ENCODE data around the gene RCN1. TPM values are rescaled to one million over a fixed set of nuclear protein-coding genes. Genes with fewer than 3 reads are reported as not detected.
"Not testable (repeated sequence)": the region's sequence is repeated elsewhere in the genome, so short reads cannot be mapped to it uniquely, and the experiment has no call there.

RCN1 gene
- total RNA-seq, 1 donor from 2014 or later: 145 TPM

DNA sequence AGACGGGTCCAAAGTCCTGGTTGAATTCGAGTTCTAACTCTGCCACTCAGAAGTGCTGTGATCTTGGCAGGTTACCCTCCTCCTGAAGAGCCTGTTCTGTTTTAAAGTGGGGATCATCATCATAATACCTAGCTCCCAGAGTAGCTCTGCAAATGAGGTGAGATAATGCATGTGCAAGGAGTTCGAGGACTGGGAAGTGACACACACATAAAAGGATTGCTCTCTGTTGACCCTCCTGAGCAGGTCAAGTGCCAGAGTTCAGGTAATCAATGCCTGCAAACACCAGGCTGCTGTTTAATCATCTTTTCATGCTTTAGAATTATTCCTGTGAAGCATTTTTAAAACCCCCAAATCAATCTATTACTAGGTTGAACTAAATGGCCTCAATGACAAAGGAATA, 19.9 kb downstream of the RCN1 start:
- DNase-seq (ENCODE audit: low read depth in 2 of 2): no peak

DNA sequence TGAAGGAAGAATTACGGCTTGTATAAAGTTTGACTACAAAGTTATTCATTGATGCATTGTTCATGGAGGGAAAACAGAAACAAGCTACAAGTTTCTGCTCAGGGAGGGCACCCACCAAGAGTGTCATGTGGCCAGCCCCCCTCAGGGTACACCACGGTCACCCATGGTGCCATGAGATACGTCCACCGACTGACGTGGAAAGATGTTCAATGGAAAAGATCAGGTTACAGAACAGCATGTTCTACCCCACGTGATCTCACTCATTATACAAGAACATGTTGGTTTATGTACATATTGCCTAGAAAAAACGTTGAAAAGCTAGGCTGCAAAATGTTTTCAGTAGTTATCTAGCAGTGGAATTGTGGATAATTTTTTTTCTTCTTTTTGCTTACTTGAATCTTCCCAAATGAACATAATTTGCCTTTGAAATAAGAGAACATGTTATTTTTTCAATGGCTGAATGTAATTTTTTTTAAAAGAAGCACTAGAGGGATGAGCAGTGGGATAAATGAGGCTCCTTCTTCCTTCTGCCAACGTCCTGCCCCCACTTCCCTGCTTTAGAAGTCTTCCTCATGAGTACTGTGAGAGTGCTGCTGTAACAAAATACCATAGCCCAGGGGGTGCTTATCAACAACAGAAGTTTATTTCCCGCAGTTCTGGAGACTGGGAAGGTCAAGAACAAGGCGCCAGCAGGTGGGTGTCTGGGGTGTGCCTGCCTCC, 22.5 kb downstream of the RCN1 start:
- no peak for DNase-seq (ENCODE audit: low read depth in 2 of 2)

DNA sequence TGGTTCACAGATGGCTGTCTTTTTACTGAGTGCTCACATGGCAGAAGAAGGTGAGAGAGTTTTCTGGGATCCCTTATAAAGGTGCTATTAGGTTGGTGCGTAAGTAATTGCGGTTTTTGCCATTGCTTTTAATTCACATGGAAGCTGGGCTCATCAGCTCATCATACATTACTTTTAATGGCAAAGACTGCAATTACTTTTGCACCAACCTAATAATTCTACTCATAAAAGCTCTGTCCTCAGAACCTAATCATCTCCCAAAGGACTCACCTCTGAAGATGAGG, 23.0 kb downstream of the RCN1 start:
- no peak for DNase-seq (ENCODE audit: low read depth in 2 of 2)

- peak in 1 of 2 donors; percentile 39 for DNase-seq (ENCODE audit: low read depth in 2 of 2)
Observed at GRCh38 chr11:32115446-32115845, 24.6 kb downstream of the RCN1 start.

DNA sequence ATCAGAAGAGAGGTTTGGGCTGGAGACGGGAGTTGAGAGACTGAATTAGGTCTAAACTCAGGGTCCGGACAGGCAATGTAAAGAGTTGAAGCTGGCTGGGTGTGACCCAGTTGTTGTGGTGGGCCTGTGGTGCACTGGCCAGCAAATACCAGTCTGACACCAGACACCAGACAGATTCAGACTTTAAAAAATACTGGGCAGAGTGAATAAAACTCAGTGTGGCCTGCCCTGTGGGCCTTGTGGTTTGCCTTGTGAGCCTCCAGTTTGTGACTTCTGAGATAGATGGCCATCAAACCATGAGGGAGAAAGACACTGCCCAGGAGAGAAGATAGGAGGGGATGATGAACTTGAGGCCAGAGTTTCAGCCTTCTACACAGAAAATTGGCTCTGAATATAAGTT, 25.8 kb downstream of the RCN1 start:
- no peak for DNase-seq (ENCODE audit: low read depth in 2 of 2)

DNA sequence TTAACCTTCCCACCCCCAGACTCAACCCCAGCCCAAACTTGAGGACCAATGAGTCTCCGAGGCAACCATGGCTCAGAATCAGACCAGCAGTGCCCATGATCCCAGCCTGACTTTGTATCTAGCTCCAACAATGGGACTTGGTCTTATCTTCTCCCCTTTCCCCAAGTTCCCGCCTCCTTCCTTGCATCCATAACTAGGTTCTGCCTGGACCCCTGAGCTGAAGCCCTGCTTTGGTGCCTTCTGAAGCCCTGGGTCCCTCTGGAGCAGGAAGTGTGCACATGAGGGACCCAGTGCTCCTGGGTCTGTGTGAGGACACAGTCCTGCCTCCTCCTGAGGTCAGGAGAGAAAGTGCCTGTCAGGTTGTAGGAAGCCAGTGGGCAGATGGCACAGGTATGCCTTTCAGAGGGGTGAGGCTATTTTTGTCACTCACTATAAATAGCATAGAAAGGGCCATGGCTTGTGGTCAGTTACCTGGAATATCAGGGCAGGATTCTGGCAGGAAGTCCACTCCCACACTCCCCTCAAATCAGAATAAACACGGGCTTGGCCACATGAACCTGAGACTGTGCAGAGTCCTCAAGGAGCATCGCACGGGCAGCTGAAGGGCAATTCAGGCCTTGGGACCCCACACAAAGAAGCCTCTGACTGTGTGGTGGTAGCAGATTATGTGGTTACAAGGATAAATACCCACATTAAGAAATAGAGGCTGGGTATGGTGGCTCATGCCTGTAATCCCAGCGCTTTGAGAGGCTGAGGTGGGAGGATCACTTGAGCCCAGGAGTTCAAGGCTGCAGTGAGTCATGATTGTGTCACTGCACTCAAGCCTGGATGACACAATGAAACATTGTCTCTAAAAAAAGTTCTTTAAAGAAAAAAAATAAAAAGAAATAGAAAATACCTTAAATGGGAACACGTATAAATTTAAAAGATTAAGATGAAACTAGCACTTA, 27.4 kb downstream of the RCN1 start:
- DNase-seq (ENCODE audit: low read depth in 2 of 2): peak in 1 of 2 donors; percentile 52

GRCh38 chr11:32119139-32119538, 28.3 kb downstream of the RCN1 start:
- not testable (repeated sequence) for DNase-seq (ENCODE audit: low read depth in 2 of 2)

- no peak for DNase-seq (ENCODE audit: low read depth in 2 of 2)
Observed at GRCh38 chr11:32121012-32121411, 30.1 kb downstream of the RCN1 start.

GRCh38 chr11:32122200-32122599, 31.3 kb downstream of the RCN1 start:
- no peak for DNase-seq (ENCODE audit: low read depth in 2 of 2)

- peak in 1 of 2 donors; percentile 61 for DNase-seq (ENCODE audit: low read depth in 2 of 2)
Observed at GRCh38 chr11:32131321-32131720, 40.4 kb downstream of the RCN1 start.

GRCh38 chr11:32136657-32137056, 45.8 kb downstream of the RCN1 start:
- DNase-seq (ENCODE audit: low read depth in 2 of 2): peak in 1 of 2 donors; percentile 8

- DNase-seq (ENCODE audit: low read depth in 2 of 2): peak; percentile 64 to 97
Observed at GRCh38 chr11:32137263-32137662, 46.4 kb downstream of the RCN1 start.

GRCh38 chr11:32137869-32138268, 47.0 kb downstream of the RCN1 start:
- no peak for DNase-seq (ENCODE audit: low read depth in 2 of 2)

DNA sequence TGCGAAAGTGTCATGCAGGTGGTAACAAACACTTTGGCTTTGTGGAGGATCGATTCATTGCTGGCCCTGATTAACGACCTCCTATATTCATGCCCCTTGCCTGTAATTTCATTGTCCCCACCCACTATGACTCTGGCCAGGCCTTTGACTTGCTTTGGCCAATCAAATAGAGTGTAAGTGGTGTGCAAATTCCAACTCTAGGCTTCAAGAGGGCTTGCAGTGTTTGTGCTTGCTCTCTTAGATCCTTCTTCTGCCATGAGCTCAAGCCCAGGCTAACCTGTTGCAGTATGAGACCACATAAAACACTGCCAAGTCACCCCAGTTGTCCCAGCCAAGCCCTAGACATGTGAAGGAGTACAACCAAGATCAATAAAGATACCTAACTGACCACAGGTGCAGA, 48.0 kb downstream of the RCN1 start:
- no peak for DNase-seq (ENCODE audit: low read depth in 2 of 2)

- no peak for DNase-seq (ENCODE audit: low read depth in 2 of 2)
Observed at GRCh38 chr11:32139896-32140520, 49.1 kb downstream of the RCN1 start.

DNA sequence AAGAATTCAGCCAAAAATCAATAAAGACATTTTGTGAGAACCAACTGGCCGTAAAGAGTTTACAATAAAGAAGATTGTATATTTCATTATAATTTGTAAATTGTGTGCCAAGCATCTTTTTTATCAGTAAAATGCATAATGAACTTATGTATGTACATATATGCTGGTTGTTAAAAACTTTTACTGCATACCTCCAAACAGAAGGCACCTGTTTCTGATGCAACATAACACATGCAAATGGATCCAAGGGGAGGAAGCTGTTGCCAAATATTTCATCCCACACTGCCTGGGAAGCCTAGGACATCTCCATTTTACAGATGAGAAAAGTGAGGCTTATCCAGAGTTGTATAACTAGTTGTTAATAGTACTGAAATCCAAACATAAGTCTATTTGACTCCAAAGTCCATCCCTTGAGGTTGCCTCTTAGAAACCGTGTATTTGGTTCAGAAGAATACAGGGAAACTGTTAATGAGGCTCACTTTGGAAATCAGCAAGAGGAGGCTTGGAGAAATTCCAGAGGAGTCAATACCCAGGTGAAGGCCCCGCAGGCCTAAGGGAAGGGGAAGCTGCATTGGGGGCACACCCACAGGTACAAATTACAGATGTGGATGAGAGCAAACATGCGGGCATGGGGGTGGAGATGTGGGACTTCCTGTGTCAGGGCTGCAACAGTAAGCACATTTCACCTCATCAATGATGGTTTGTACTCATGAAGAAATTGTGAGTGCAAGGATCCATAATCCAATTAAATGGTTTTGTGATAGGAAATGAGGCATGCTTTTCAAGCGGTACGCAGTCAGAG, 51.1 kb downstream of the RCN1 start:
- no peak for DNase-seq (ENCODE audit: low read depth in 2 of 2)

- DNase-seq (ENCODE audit: low read depth in 2 of 2): no peak
Observed at GRCh38 chr11:32143378-32143777, 52.5 kb downstream of the RCN1 start.

GRCh38 chr11:32145282-32145681, 54.4 kb downstream of the RCN1 start:
- DNase-seq (ENCODE audit: low read depth in 2 of 2): no peak

DNA sequence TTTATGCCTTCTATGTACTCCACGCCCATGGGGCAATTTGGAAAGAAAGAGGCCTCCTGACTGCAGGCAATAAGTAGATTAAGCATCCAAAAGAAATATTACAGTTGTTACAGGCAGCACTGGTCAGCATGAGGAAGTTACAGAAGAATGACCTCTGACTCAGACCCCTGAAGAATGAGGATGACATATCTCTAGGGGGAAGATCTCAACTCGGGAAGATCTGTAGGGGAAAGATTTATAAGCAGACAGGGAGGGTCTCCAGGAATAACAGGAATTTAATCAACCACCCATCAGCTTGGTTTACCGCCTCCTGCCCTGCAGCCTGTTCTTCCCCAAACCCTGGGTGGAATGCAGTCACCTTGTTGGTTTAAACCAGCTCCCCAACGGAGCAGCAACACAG, 58.0 kb downstream of the RCN1 start:
- no peak for DNase-seq (ENCODE audit: low read depth in 2 of 2)

DNA sequence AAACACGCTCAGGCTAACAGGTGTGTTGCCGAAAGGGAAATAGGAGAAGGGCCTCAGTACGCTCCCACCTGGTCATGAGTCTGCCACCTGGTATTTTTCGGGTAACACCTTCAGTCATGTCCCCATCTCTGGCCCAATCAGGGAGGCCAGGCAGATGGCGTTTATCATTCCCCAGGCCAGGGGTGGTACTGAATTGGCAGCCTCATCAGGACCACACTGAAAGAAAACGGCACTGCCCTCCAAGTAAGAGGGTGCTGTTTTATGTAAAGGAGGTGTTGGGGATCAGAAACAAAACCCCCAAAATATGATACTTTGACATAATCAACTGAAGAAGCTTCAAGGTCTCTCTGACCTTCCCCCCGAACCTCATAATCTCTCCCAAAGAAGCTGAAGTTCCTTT, 58.9 kb downstream of the RCN1 start:
- DNase-seq (ENCODE audit: low read depth in 2 of 2): no peak

DNA sequence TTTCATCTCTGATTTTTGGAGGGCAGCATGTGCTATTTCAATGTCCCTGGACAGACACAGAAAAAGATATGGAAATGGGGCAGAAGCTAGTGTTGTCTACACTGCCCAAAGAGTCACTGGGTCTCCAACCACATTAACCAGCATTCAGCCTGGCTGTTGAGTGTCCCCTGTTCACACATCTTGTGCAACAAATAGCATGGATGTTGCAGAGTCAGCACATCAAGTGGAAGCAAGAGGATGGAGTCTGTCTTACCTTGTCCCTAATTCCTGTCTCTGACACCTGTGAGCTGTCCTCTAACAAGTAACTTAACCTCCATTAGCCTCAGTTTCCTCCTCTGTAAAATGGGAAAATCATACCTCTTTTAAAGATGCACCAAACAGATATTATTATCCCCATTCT, 60.2 kb downstream of the RCN1 start:
- no peak for DNase-seq (ENCODE audit: low read depth in 2 of 2)

DNA sequence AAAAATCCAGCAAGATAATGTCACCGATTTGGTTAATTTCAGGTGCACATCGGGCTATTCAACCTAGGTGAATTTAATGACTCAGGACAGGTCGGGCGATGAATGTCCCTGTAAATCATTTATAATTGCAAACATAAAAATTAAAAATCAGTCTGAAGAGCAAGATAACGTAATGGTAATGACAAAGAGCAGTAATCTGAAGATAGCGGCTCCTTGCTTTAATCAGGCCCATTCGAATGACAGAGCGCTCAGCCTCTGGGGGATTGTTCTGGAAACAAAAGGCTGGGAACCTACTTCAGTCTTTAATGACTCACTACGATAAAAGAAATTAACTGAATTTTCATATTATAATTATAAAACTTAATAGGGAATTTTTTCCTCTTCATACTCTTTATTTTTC, 61.3 kb downstream of the RCN1 start:
- no peak for DNase-seq (ENCODE audit: low read depth in 2 of 2)

Data from lung microvascular endothelial cell (primary cell).